Mesothelial cell of epicardium (in vitro differentiated cells): Measurements from ENCODE around the gene DNAJC19. TPM values are rescaled to one million over a fixed set of nuclear protein-coding genes. Genes with fewer than 3 reads are reported as not detected.

Source experiments
- DNase-seq, 2 experiments: peaks; one replicate each; pipeline ENCODE4 v3.0.0; 2021; ENCODE audit warnings: low spot score in 2 of 2; ENCODE audit not compliant: unreplicated experiment in 2 of 2
- H3K27ac Mint-ChIP-seq: 2 replicates; pipeline ENCODE4 v1.8.0; 2021; ENCODE audit warnings: mixed read lengths
- H3K27me3 Mint-ChIP-seq: 2 replicates; pipeline ENCODE4 v1.8.0; 2021; ENCODE audit warnings: low read depth, mixed read lengths
- H3K36me3 Mint-ChIP-seq: 2 replicates; pipeline ENCODE4 v1.8.0; 2021; ENCODE audit warnings: mixed read lengths
- H3K4me1 Mint-ChIP-seq: 2 replicates; pipeline ENCODE4 v1.8.0; 2021; ENCODE audit warnings: mixed read lengths
- H3K4me3 Mint-ChIP-seq: 2 replicates; pipeline ENCODE4 v1.8.0; 2021; ENCODE audit warnings: mild to moderate bottlenecking, moderate library complexity, mixed read lengths
- H3K9me3 Mint-ChIP-seq: 2 replicates; pipeline ENCODE4 v1.8.0; 2021; ENCODE audit warnings: mixed read lengths
- CTCF ChIP-seq: fragments of 200-600 bp; sonication (generic); IDR thresholded peaks from one replicate; pipeline ENCODE4 v1.5.0; 2021; ENCODE audit warnings: antibody characterized with exemption; ENCODE audit not compliant: unreplicated experiment
- total RNA-seq: library from RNA; stranded (reverse); gene quantifications from 3 replicates; pipeline ENCODE4 v1.2.1, GENCODE V29; 2021

DNAJC19 gene
- total RNA-seq, 1 donor from 2014 or later, result 33.0 TPM

GRCh38 chr3:180961087-180961486 lies 28.4 kb downstream of the DNAJC19 start:
- TF ChIP-seq CTCF, result no peak
- Mint-ChIP-seq H3K36me3 (peaks cover 34% of the 10 kb centered on the region), H3K4me3 (no peak overlapping the region), H3K27ac (no peak overlapping the region), H3K4me1 (no peaks in the 10 kb centered on the region), H3K9me3 (peaks cover 4% of the 10 kb centered on the region), H3K27me3 (no peaks in the 10 kb centered on the region)
- no peak for DNase-seq

GRCh38 chr3:180959691-180960090 lies 29.8 kb downstream of the DNAJC19 start:
- H3K27ac Mint-ChIP-seq, result no peak overlapping the region
- H3K27me3 Mint-ChIP-seq, result no peaks in the 10 kb centered on the region
- DNase-seq, result no peak
- H3K36me3 Mint-ChIP-seq, result peaks cover 37% of the 10 kb centered on the region
- peaks cover 4% of the 10 kb centered on the region for H3K9me3 Mint-ChIP-seq
- no peaks in the 10 kb centered on the region for H3K4me1 Mint-ChIP-seq
- H3K4me3 Mint-ChIP-seq, result no peak overlapping the region
- no peak for TF ChIP-seq CTCF

- Mint-ChIP-seq H3K4me1 (no peaks in the 10 kb centered on the region), H3K4me3 (no peak overlapping the region), H3K27me3 (no peaks in the 10 kb centered on the region), H3K9me3 (no peaks in the 10 kb centered on the region), H3K27ac (no peak overlapping the region), H3K36me3 (peaks cover 37% of the 10 kb centered on the region)
- no peak for TF ChIP-seq CTCF
- no peak for DNase-seq
Measured at GRCh38 chr3:180947761-180948390, 41.7 kb downstream of the DNAJC19 start.

GRCh38 chr3:180940826-180941225 lies 48.7 kb downstream of the DNAJC19 start:
- Mint-ChIP-seq H3K36me3 (peaks cover 37% of the 10 kb centered on the region), H3K9me3 (no peaks in the 10 kb centered on the region), H3K4me3 (no peak overlapping the region), H3K27me3 (no peaks in the 10 kb centered on the region), H3K27ac (no peak overlapping the region), H3K4me1 (no peaks in the 10 kb centered on the region)
- TF ChIP-seq CTCF, result no peak
- DNase-seq, result no peak

- Mint-ChIP-seq H3K9me3 (no peaks in the 10 kb centered on the region), H3K4me3 (no peak overlapping the region), H3K27ac (no peak overlapping the region), H3K36me3 (peaks cover 15% of the 10 kb centered on the region), H3K27me3 (no peaks in the 10 kb centered on the region), H3K4me1 (peaks cover 12% of the 10 kb centered on the region)
- DNase-seq, result no peak
- no peak for TF ChIP-seq CTCF
Measured at GRCh38 chr3:180934638-180935037, 54.9 kb downstream of the DNAJC19 start.

Other genes with a start within 250 kb of the DNAJC19 start
- gene FXR1, start 77.1 kb downstream of the DNAJC19 start, total RNA-seq, result 208 to 216 TPM (median 211 TPM) in 3 replicates